Fibroblast of lung (primary cell): ENCODE data around the gene LATS1. TPM values are rescaled to one million over a fixed set of nuclear protein-coding genes. Genes with fewer than 3 reads are reported as not detected.

Experiments used
- DNase-seq, 2 donors: peaks; one replicate each; pipeline versions ENCODE4 v3.0.0 to v3.0.0-alpha.2; 2010; ENCODE audit warnings: low read depth in 2 of 2
- H2AFZ ChIP-seq: 2 replicates; pipeline ENCODE4 v1.5.1; 2012; ENCODE audit warnings: low read length, control low read depth, inconsistent platforms
- H3K27ac ChIP-seq: 2 replicates; pipeline ENCODE4 v1.5.1; 2011; ENCODE audit warnings: low read length, control low read depth; ENCODE audit not compliant: insufficient read depth
- H3K27me3 ChIP-seq: 2 replicates; pipeline ENCODE4 v1.5.1; 2011; ENCODE audit warnings: mild to moderate bottlenecking, low read length; ENCODE audit not compliant: control insufficient read depth, insufficient read depth
- H3K36me3 ChIP-seq: 2 replicates; pipeline ENCODE4 v1.5.1; 2011; ENCODE audit warnings: low read length; ENCODE audit not compliant: control insufficient read depth, insufficient read depth
- H3K4me1 ChIP-seq: 2 replicates; pipeline ENCODE4 v1.5.1; 2011; ENCODE audit warnings: low read length; ENCODE audit not compliant: control insufficient read depth, insufficient read depth; ENCODE audit errors: extremely low read depth
- H3K4me2 ChIP-seq: 2 replicates; pipeline ENCODE4 v1.5.1; 2011; ENCODE audit warnings: low read length, control low read depth; ENCODE audit not compliant: insufficient read depth; ENCODE audit errors: extremely low read depth
- H3K4me3 ChIP-seq, 4 experiments: fragments of 200-600 bp in 1 of 4; sonication (generic) in 1 of 4; replicated peaks in 1 of 4; 2 replicates each; pipeline ENCODE4 v1.5.1; 2011 to 2016; ENCODE audit warnings: low read length in 4 of 4, low read depth in 3 of 4, mild to moderate bottlenecking in 3 of 4, control low read depth in 2 of 4, inconsistent platforms in 1 of 4, mixed read lengths in 1 of 4; ENCODE audit not compliant: insufficient read depth in 1 of 4; ENCODE audit errors: control extremely low read depth in 1 of 4
- H3K79me2 ChIP-seq: 2 replicates; pipeline ENCODE4 v1.5.1; 2012; ENCODE audit warnings: mild to moderate bottlenecking, low read length, inconsistent platforms; ENCODE audit not compliant: control insufficient read depth, insufficient read depth
- H3K9ac ChIP-seq: 2 replicates; pipeline ENCODE4 v1.5.1; 2011; ENCODE audit warnings: mild to moderate bottlenecking, low read length, control low read depth; ENCODE audit not compliant: insufficient read depth
- H3K9me3 ChIP-seq: 2 replicates; pipeline ENCODE4 v1.5.1; 2012; ENCODE audit warnings: low read depth, low read length; ENCODE audit not compliant: control insufficient read depth, insufficient read depth
- H4K20me1 ChIP-seq: 2 replicates; pipeline ENCODE4 v1.5.1; 2011; ENCODE audit warnings: low read length; ENCODE audit not compliant: control insufficient read depth, insufficient read depth; ENCODE audit errors: extremely low read depth
- CTCF ChIP-seq, 2 donors: IDR thresholded peaks in 1 of 2; conservative IDR thresholded peaks in 1 of 2; 1 replicate in 1 of 2; 2 replicates in 1 of 2; pipeline ENCODE4 v1.5.1; 2011 to 2012; ENCODE audit warnings: low read length in 2 of 2, control low read depth in 1 of 2, inconsistent platforms in 1 of 2, low read depth in 1 of 2, mild to moderate bottlenecking in 1 of 2
- EZH2 ChIP-seq: IDR thresholded peaks from 2 replicates; pipeline ENCODE4 v1.5.1; 2012; ENCODE audit warnings: low read length, control low read depth, mild to moderate bottlenecking; ENCODE audit errors: missing control alignments
- polyA plus RNA-seq, 2 donors: library from polyadenylated mRNA; depleted of rRNA in 1 of 2; stranded (reverse) in 1 of 2; unstranded in 1 of 2; fragments of >200 nt; gene quantifications; 2 replicates each; pipeline ENCODE4 v1.2.1, GENCODE V29; 2011 to 2012; ENCODE audit warnings: missing spikeins in 1 of 2
- total RNA-seq: library from RNA; depleted of rRNA; stranded (reverse); fragments of >200 nt; gene quantifications from 2 replicates; pipeline ENCODE4 v1.2.1, GENCODE V29; 2014

The LATS1 gene
- total and polyA plus RNA-seq, 2 donors (not counting 1 experiment from before 2014, with no cell fraction given): 8.6 to 20.3 TPM

GRCh38 chr6:149733089-149733720 is 15.3 kb upstream of the LATS1 start:
- Histone ChIP-seq H3K4me1 (no peaks in the 10 kb centered on the region), H3K9me3 (no peaks in the 10 kb centered on the region), H2AFZ (no peak overlapping the region), H4K20me1 (no peaks in the 10 kb centered on the region), H3K27ac (no peak overlapping the region), H3K4me3 (no peak overlapping the region), H3K4me2 (no peak overlapping the region), H3K9ac (no peak overlapping the region), H3K36me3 (peaks cover 8% of the 10 kb centered on the region), H3K79me2 (no peaks in the 10 kb centered on the region), H3K27me3 (no peaks in the 10 kb centered on the region)
- TF ChIP-seq CTCF (conservative IDR thresholded peaks at IDR 0.05 in 1 of 2, IDR thresholded peaks at IDR 0.05 in 1 of 2; ENCODE audit: low read depth in 1 of 2, low read length in 2 of 2) (no peak), EZH2 (no peak)
- DNase-seq: no peak

GRCh38 chr6:149729824-149730223 is 11.9 kb upstream of the LATS1 start:
- H3K4me2 ChIP-seq: no peak overlapping the region
- H3K4me3 ChIP-seq: no peak overlapping the region
- H4K20me1 ChIP-seq: no peaks in the 10 kb centered on the region
- no peaks in the 10 kb centered on the region for H3K4me1 ChIP-seq
- TF ChIP-seq CTCF (conservative IDR thresholded peaks at IDR 0.05 in 1 of 2, IDR thresholded peaks at IDR 0.05 in 1 of 2; ENCODE audit: low read depth in 1 of 2, low read length in 2 of 2) (no peak), EZH2 (no peak)
- DNase-seq: no peak
- no peak overlapping the region for H2AFZ ChIP-seq
- H3K9me3 ChIP-seq: no peaks in the 10 kb centered on the region
- H3K27me3 ChIP-seq: no peaks in the 10 kb centered on the region
- peaks cover 10% of the 10 kb centered on the region for H3K36me3 ChIP-seq
- no peak overlapping the region for H3K27ac ChIP-seq
- no peaks in the 10 kb centered on the region for H3K79me2 ChIP-seq
- no peak overlapping the region for H3K9ac ChIP-seq

GRCh38 chr6:149728499-149729234 is 10.8 kb upstream of the LATS1 start:
- Histone ChIP-seq H3K4me2 (no peak overlapping the region), H4K20me1 (no peaks in the 10 kb centered on the region), H3K36me3 (peaks cover 10% of the 10 kb centered on the region), H3K79me2 (no peaks in the 10 kb centered on the region), H3K4me1 (no peaks in the 10 kb centered on the region), H3K4me3 (no peak overlapping the region), H2AFZ (no peak overlapping the region), H3K9ac (no peak overlapping the region), H3K9me3 (no peaks in the 10 kb centered on the region), H3K27me3 (no peaks in the 10 kb centered on the region), H3K27ac (no peak overlapping the region)
- TF ChIP-seq CTCF (conservative IDR thresholded peaks at IDR 0.05 in 1 of 2, IDR thresholded peaks at IDR 0.05 in 1 of 2; ENCODE audit: low read depth in 1 of 2, low read length in 2 of 2): no peak
- TF ChIP-seq EZH2: no peak
- DNase-seq: no peak
